T follicular helper cell (primary cell): ENCODE measurements around the gene MEGF8.

Source experiments
- DNase-seq: peaks from one replicate; pipeline ENCODE4 v3.0.0-alpha.2; 2020; ENCODE audit warnings: low read depth

MEGF8 gene

GRCh38 chr19:42420055-42420544, 94.7 kb downstream of the MEGF8 start:
- peak; percentile 70 for DNase-seq

GRCh38 chr19:42421101-42421500, 95.7 kb downstream of the MEGF8 start:
- DNase-seq, result no peak

GRCh38 chr19:42421591-42422031, 96.2 kb downstream of the MEGF8 start:
- no peak for DNase-seq

- DNase-seq, result no peak
Measured at GRCh38 chr19:42422092-42422900, 96.9 kb downstream of the MEGF8 start.

GRCh38 chr19:42422901-42423461, 97.5 kb downstream of the MEGF8 start:
- DNase-seq, result peak; percentile 36

- peak; percentile 86 for DNase-seq
Measured at GRCh38 chr19:42423462-42424344, 98.3 kb downstream of the MEGF8 start.

GRCh38 chr19:42424345-42424707, 98.9 kb downstream of the MEGF8 start:
- DNase-seq, result no peak

- DNase-seq, result no peak
Measured at GRCh38 chr19:42424712-42425131, 99.3 kb downstream of the MEGF8 start.

GRCh38 chr19:42426643-42427042, 101.2 kb downstream of the MEGF8 start:
- DNase-seq, result no peak

- DNase-seq, result no peak
Measured at GRCh38 chr19:42427313-42427712, 101.9 kb downstream of the MEGF8 start, which contains the start of gene LIPE. TSS of gene LIPE (minus strand) at chr19:42427388. CDS start at chr19:42427149, 239 bp downstream.
